Measurements from ENCODE around the gene GMDS. TPM values are rescaled to one million over a fixed set of nuclear protein-coding genes. Genes with fewer than 3 reads are reported as not detected.

GMDS gene
- total RNA-seq, 1 experiment from 2014 or later: 27.6 TPM

DNA sequence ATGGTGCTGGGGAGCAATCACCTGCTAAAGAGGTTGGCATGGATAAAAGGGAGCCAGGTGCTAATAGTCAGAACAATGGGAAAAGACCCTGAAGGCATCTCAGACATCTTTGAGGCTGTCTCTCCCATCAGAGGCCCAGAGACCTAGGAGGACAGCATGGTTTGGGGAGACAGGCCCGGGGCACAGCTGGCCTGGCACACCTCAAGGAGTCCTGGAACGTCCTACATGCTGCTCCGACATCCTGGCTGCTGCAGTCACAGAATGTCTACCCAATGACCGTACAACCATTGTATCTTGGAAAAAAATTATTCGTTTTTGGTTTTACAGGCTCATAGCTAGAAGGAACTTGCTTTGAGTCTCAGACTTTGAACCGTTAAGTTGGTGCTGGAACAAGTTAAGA, 4.4 kb downstream of the GMDS start:
- no peak overlapping the region for H2BK5ac ChIP-seq (ENCODE audit: insufficient read length, low read length)
- H2AK5ac ChIP-seq (ENCODE audit: insufficient read length, low read length): no peak overlapping the region
- H4K8ac ChIP-seq (replicated peaks; ENCODE audit: insufficient read length, low read depth, low read length): no peak overlapping the region
- peaks cover 3% of the 10 kb centered on the region for H3K23me2 ChIP-seq (ENCODE audit: insufficient read length, low read depth, low read length, poor library complexity, severe bottlenecking)
- no peak overlapping the region for H2BK120ac ChIP-seq (ENCODE audit: low read depth, low read length, poor library complexity, severe bottlenecking)
- no peak overlapping the region for H2AFZ ChIP-seq (ENCODE audit: low read length)
- Mint-ChIP-seq H3K4me3 (0 out of 5 replicates have a peak overlapping the region, but pooled peaks of 1 of the 2 experiments have one; percentile 5), H3K27ac (peak overlapping the region in 1 of 3 experiments; percentile 68; a peak in 2 of 7 replicates), H3K9me3 (no peaks in the 10 kb centered on the region), H3K27me3 (ENCODE audit: low read depth) (peaks cover 7% of the 10 kb centered on the region; the same call in 1 of the 2 replicates), H3K4me1 (peaks cover 39 to 45% of the 10 kb centered on the region in 2 experiments), H3K36me3 (ENCODE audit: insufficient read depth in 1 of 3, low read depth in 3 of 3) (no peaks in the 10 kb centered on the region; a peak in 1 of 7 replicates)
- peaks cover 5% of the 10 kb centered on the region; the same call in 1 of the 2 replicates for H3K79me2 ChIP-seq (ENCODE audit: insufficient read depth, low read length)
- H4K5ac ChIP-seq (ENCODE audit: insufficient read length, low read depth, low read length): no peak overlapping the region
- no peak overlapping the region for H3K4ac ChIP-seq (ENCODE audit: low read depth, low read length)
- no peak overlapping the region for H3K27ac ChIP-seq (ENCODE audit: insufficient read length, low read depth, low read length)
- no peak overlapping the region for H3K4me2 ChIP-seq (ENCODE audit: insufficient read depth, insufficient read length, low read length)
- H3K23ac ChIP-seq (ENCODE audit: insufficient read length, low read depth, low read length): no peak overlapping the region
- H3K14ac ChIP-seq (ENCODE audit: insufficient read depth, low read length): no peak overlapping the region
- no peak for DNase-seq
- no peak overlapping the region for H3K18ac ChIP-seq (ENCODE audit: insufficient read length, low read depth, low read length)
- no peak overlapping the region for H3K56ac ChIP-seq (ENCODE audit: insufficient read length, low read depth, low read length)
- no peaks in the 10 kb centered on the region for H3K79me1 ChIP-seq (ENCODE audit: insufficient read depth, low read depth, low read length, poor library complexity, severe bottlenecking)
- no peaks in the 10 kb centered on the region for H4K20me1 ChIP-seq (ENCODE audit: control insufficient read depth, insufficient read depth, insufficient read length)
- no peak overlapping the region for H2BK12ac ChIP-seq (ENCODE audit: insufficient read length, low read depth, low read length)
- H4K91ac ChIP-seq (ENCODE audit: insufficient read length, low read depth, low read length): no peak overlapping the region
- H2BK15ac ChIP-seq (ENCODE audit: low read depth, low read length): no peak overlapping the region
- H3K9ac ChIP-seq (ENCODE audit: extremely low read depth, insufficient read length, low read length): no peak overlapping the region
- H2BK20ac ChIP-seq (ENCODE audit: low read depth, low read length, poor library complexity, severe bottlenecking): no peak overlapping the region
- no peaks in the 10 kb centered on the region for H3K9me3 ChIP-seq (ENCODE audit: control insufficient read depth, low read depth, low read length)
- WGBS (ENCODE audit: extremely low coverage, insufficient read length, low lambda C conversion rate): no CpG with 5 or more reads among the region's 6 CpGs
- TF ChIP-seq, protein P1, sequence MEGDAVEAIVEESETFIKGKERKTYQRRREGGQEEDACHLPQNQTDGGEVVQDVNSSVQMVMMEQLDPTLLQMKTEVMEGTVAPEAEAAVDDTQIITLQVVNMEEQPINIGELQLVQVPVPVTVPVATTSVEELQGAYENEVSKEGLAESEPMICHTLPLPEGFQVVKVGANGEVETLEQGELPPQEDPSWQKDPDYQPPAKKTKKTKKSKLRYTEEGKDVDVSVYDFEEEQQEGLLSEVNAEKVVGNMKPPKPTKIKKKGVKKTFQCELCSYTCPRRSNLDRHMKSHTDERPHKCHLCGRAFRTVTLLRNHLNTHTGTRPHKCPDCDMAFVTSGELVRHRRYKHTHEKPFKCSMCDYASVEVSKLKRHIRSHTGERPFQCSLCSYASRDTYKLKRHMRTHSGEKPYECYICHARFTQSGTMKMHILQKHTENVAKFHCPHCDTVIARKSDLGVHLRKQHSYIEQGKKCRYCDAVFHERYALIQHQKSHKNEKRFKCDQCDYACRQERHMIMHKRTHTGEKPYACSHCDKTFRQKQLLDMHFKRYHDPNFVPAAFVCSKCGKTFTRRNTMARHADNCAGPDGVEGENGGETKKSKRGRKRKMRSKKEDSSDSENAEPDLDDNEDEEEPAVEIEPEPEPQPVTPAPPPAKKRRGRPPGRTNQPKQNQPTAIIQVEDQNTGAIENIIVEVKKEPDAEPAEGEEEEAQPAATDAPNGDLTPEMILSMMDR (conservative IDR thresholded peaks at IDR 0.05): no peak
- no peaks in the 10 kb centered on the region for H3K27me3 ChIP-seq (ENCODE audit: insufficient read depth, low read length)
- no peak overlapping the region for H3T11ph ChIP-seq (ENCODE audit: low read length)
- peaks cover 8% of the 10 kb centered on the region for H3K4me1 ChIP-seq (ENCODE audit: insufficient read depth, low read length)
